Measurements from ENCODE around the gene KCTD20. TPM values are rescaled to one million over a fixed set of nuclear protein-coding genes. Genes with fewer than 3 reads are reported as not detected.

Gene KCTD20
- polyA plus RNA-seq, 4 donors = 43.8 to 53.8 (median 50.2) TPM

DNA sequence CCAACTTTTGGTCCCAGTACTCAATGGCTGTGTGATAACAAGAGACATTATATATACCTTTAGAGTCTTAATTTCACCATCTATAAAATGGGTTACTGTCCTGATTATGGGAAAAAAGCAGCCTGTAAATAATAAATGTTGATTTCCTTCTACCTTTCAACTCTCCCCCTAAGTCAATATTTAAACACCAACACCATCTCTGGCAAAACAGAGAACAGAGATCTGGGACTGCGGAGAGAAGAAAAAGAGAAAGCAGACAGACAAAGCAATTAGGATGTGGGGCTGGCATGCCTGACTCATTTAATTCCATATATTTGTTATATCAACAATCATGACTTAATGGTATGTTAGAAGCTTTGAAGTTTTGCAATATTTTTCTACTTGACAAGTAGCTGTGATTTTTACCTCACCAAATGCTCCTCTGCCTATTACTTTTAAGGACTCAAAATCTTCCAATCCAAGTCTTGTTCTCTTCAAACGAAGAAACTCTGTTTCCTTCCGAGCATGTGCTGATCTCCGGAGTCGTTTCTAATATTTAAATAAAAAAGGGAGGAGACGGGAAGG, 81.2 kb downstream of the KCTD20 start:
- DNase-seq (ENCODE audit: low read depth in 4 of 4, low spot score in 2 of 4) = no peak

DNA sequence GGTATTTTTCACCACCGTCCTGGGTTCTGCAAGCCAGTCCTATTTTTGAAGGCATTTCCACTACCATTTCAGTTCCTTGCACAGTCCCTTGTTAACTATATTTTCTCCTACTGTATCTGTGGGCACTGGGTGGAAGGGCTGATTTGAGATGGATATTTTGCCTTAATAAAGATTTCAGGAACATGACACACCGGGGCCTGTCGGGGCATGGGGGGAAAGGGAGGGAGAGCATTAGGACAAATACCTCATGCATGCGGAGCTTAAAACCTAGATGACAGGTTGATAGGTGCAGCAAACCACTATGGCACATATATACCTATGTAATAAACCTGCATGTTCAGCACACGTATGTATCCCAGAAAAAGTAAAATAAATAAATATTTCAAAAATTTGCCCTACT, 82.1 kb downstream of the KCTD20 start:
- DNase-seq (ENCODE audit: low read depth in 4 of 4, low spot score in 2 of 4) = no peak

GRCh38 chr6:36525346-36525745, 82.5 kb downstream of the KCTD20 start:
- no peak for DNase-seq (ENCODE audit: low read depth in 4 of 4, low spot score in 2 of 4)

- DNase-seq (ENCODE audit: low read depth in 4 of 4, low spot score in 2 of 4) = no peak
Measured at GRCh38 chr6:36526066-36526465, 83.3 kb downstream of the KCTD20 start.

GRCh38 chr6:36533321-36533720, 90.5 kb downstream of the KCTD20 start:
- no peak for DNase-seq (ENCODE audit: low read depth in 4 of 4, low spot score in 2 of 4)

GRCh38 chr6:36536873-36537547, 94.2 kb downstream of the KCTD20 start:
- no peak for DNase-seq (ENCODE audit: low read depth in 4 of 4, low spot score in 2 of 4)

GRCh38 chr6:36539814-36540568, 97.2 kb downstream of the KCTD20 start:
- no peak for DNase-seq (ENCODE audit: low read depth in 4 of 4, low spot score in 2 of 4)

Other genes starting within 250 kb of the KCTD20 start
- gene BRPF3, start 246.3 kb upstream of the KCTD20 start, polyA plus RNA-seq (ENCODE audit: insufficient read length in 4 of 4) = 10 to 100 TPM; 40.5 to 64.9 (median 47.1) TPM
- gene PNPLA1, start 172.9 kb upstream of the KCTD20 start, polyA plus RNA-seq (ENCODE audit: insufficient read length in 4 of 4) = 1 to 10 TPM; 1.7 to 3.0 (median 2.8) TPM
- under 1 TPM; 0.09 to 0.30 (median 0.20) TPM for gene BNIP5, start 106.1 kb upstream of the KCTD20 start, polyA plus RNA-seq (ENCODE audit: insufficient read length in 4 of 4)
- gene ETV7, start 55.3 kb upstream of the KCTD20 start, polyA plus RNA-seq (ENCODE audit: insufficient read length in 4 of 4) = under 1 TPM in 3 of 4 donors, not detected in 1; 0.09 to 0.27 (median 0.17) TPM
- under 1 TPM in 2 of 4 donors, not detected in 2; 0.08 to 0.11 TPM for gene PXT1, start 146 bp upstream of the KCTD20 start, polyA plus RNA-seq (ENCODE audit: insufficient read length in 4 of 4)
- 10 to 100 TPM; 40.3 to 60.5 (median 50.0) TPM for gene STK38, start 104.5 kb downstream of the KCTD20 start, polyA plus RNA-seq (ENCODE audit: insufficient read length in 4 of 4)
- gene SRSF3, start 151.4 kb downstream of the KCTD20 start, polyA plus RNA-seq (ENCODE audit: insufficient read length in 4 of 4) = 100 to 1,000 TPM; 540 to 635 (median 592) TPM
- 10 to 100 TPM in 3 of 4 donors, 1 to 10 TPM in 1; 9.4 to 16.3 (median 11.6) TPM for gene CDKN1A, start 235.7 kb downstream of the KCTD20 start, polyA plus RNA-seq (ENCODE audit: insufficient read length in 4 of 4)

Measured in left renal cortex interstitium (tissue), 4 donors.